ENCODE measurements around the gene CCKAR.

DNA sequence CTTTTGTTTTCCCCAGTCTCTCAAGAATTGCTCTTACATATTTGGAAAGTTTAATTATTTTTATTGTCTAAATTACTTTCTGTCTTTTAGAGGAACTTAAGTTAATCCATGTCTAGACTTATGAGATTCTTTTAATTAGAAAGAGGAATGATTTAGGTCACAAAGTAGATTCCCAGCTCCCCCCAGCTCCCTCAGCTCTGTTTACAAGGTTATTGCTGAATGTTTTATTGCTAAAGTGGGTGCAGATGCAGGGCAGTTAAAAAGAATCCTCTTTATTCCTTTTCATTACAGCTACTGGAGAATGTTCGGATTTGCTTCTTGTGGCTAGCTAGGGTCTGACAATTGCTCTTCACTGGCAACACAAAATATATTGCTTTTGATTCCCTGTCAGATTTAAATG is 33.7 kb upstream of the CCKAR start:
- TF ChIP-seq, protein P1, sequence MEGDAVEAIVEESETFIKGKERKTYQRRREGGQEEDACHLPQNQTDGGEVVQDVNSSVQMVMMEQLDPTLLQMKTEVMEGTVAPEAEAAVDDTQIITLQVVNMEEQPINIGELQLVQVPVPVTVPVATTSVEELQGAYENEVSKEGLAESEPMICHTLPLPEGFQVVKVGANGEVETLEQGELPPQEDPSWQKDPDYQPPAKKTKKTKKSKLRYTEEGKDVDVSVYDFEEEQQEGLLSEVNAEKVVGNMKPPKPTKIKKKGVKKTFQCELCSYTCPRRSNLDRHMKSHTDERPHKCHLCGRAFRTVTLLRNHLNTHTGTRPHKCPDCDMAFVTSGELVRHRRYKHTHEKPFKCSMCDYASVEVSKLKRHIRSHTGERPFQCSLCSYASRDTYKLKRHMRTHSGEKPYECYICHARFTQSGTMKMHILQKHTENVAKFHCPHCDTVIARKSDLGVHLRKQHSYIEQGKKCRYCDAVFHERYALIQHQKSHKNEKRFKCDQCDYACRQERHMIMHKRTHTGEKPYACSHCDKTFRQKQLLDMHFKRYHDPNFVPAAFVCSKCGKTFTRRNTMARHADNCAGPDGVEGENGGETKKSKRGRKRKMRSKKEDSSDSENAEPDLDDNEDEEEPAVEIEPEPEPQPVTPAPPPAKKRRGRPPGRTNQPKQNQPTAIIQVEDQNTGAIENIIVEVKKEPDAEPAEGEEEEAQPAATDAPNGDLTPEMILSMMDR (IDR thresholded peaks at IDR 0.05), result no peak
- no peak for TF ChIP-seq POLR2A (IDR thresholded peaks at IDR 0.05)

Data from prostate gland (tissue), 2 donors.